IMR-90 (cell line): ENCODE data around the gene FAM174B. TPM values are rescaled to one million over a fixed set of nuclear protein-coding genes. Genes with fewer than 3 reads are reported as not detected.

ENCODE experiments used
- ATAC-seq: fragments of 200-7000 bp; cut with Tn5 transposase; 2 replicates; pipeline ENCODE4 v1.9.1; 2020; ENCODE audit warnings: low read depth, mild to moderate bottlenecking, moderate library complexity
- BruUV-seq: library from RNA; stranded (reverse); fragments of 400-500 nt; replicated peaks from 2 replicates; lab custom pipeline; 2021; lab: Mats Ljungman, UMichigan
- CTCF ChIA-PET: fragments of 300-600 bp; formaldehyde crosslinking; extraction: SDS; loops from one replicate; lab custom pipeline; 2021; ENCODE audit warnings: antibody characterized with exemption; lab: Yijun Ruan, JAX
- POLR2A ChIA-PET: fragments of 300-600 bp; sonication (Branson Sonifier 250); formaldehyde crosslinking; loops from one replicate; lab custom pipeline; 2022; ENCODE audit warnings: antibody characterized with exemption; ENCODE audit not compliant: unreplicated experiment; lab: Charles Lee
- DNase-seq: peaks from one replicate; pipeline ENCODE4 v3.0.0; 2013
- H2AFZ ChIP-seq: replicated peaks from 2 replicates; pipeline ENCODE3; 2013; ENCODE audit warnings: low read length, mild to moderate bottlenecking; ENCODE audit not compliant: poor library complexity
- H2AK5ac ChIP-seq: 2 replicates; pipeline ENCODE4 v1.6.1; 2013; ENCODE audit warnings: low read depth, low read length, inconsistent platforms
- H2AK9ac ChIP-seq: replicated peaks from 2 replicates; pipeline ENCODE3; 2013; ENCODE audit warnings: mild to moderate bottlenecking, low read depth, low read length, moderate library complexity; ENCODE audit not compliant: poor library complexity
- H2BK120ac ChIP-seq: 2 replicates; pipeline ENCODE4 v1.6.1; 2013; ENCODE audit warnings: low read depth, low read length, inconsistent platforms
- H2BK15ac ChIP-seq: 3 replicates; pipeline ENCODE4 v1.6.1; 2013; ENCODE audit warnings: low read depth, low read length, inconsistent platforms
- H2BK20ac ChIP-seq: 2 replicates; pipeline ENCODE4 v1.6.1; 2013; ENCODE audit warnings: low read depth, mild to moderate bottlenecking, inconsistent platforms, low read length, moderate library complexity
- H2BK5ac ChIP-seq: 2 replicates; pipeline ENCODE4 v1.6.1; 2013; ENCODE audit warnings: mild to moderate bottlenecking, low read depth, low read length, inconsistent platforms; ENCODE audit not compliant: poor library complexity, severe bottlenecking
- H3K14ac ChIP-seq: replicated peaks from 2 replicates; pipeline ENCODE4 v1.6.1; 2013; ENCODE audit warnings: low read depth, low read length, inconsistent platforms
- H3K18ac ChIP-seq: 2 replicates; pipeline ENCODE4 v1.6.1; 2013; ENCODE audit warnings: low read depth, low read length, control low read depth
- H3K23ac ChIP-seq: 2 replicates; pipeline ENCODE4 v1.6.1; 2013; ENCODE audit warnings: low read depth, low read length, inconsistent platforms
- H3K27ac ChIP-seq: 2 replicates; pipeline ENCODE4 v1.5.1; 2013; ENCODE audit warnings: mild to moderate bottlenecking, control low read depth, low read length; ENCODE audit not compliant: insufficient read depth
- H3K27me3 ChIP-seq: 2 replicates; pipeline ENCODE4 v1.6.1; 2013; ENCODE audit warnings: low read length; ENCODE audit not compliant: control insufficient read depth, insufficient read depth
- H3K36me3 ChIP-seq: 2 replicates; pipeline ENCODE4 v1.6.1; 2013; ENCODE audit warnings: low read length, mixed read lengths; ENCODE audit not compliant: control insufficient read depth, insufficient read depth
- H3K4ac ChIP-seq: 2 replicates; pipeline ENCODE4 v1.6.1; 2013; ENCODE audit warnings: low read depth, low read length, inconsistent platforms
- H3K4me1 ChIP-seq: 2 replicates; pipeline ENCODE4 v1.6.1; 2013; ENCODE audit warnings: low read length, mixed read lengths; ENCODE audit not compliant: control insufficient read depth, insufficient read depth
- H3K4me2 ChIP-seq: 2 replicates; pipeline ENCODE4 v1.6.1; 2013; ENCODE audit warnings: low read depth, mild to moderate bottlenecking, control low read depth, low read length, moderate library complexity
- H3K4me3 ChIP-seq: 2 replicates; pipeline ENCODE4 v1.5.1; 2013; ENCODE audit warnings: low read depth, mild to moderate bottlenecking, control low read depth, low read length, moderate library complexity; ENCODE audit not compliant: insufficient read depth
- H3K56ac ChIP-seq: 2 replicates; pipeline ENCODE4 v1.6.1; 2013; ENCODE audit warnings: low read length, inconsistent platforms; ENCODE audit not compliant: insufficient read depth; ENCODE audit errors: extremely low read depth
- H3K79me1 ChIP-seq, 2 experiments: 2 replicates each; pipeline ENCODE4 v1.6.1; 2013; ENCODE audit warnings: low read length in 2 of 2, inconsistent platforms in 1 of 2, low read depth in 1 of 2
- H3K9ac ChIP-seq: 2 replicates; pipeline ENCODE4 v1.6.1; 2013; ENCODE audit warnings: low read depth, low read length, control low read depth
- H3K9me1 ChIP-seq: 2 replicates; pipeline ENCODE4 v1.6.1; 2013; ENCODE audit warnings: low read length, inconsistent platforms; ENCODE audit not compliant: insufficient read depth
- H3K9me3 ChIP-seq: 2 replicates; pipeline ENCODE4 v1.6.1; 2013; ENCODE audit warnings: low read length; ENCODE audit not compliant: control insufficient read depth, insufficient read depth
- H4K20me1 ChIP-seq: 2 replicates; pipeline ENCODE4 v1.6.1; 2013; ENCODE audit warnings: low read length, inconsistent platforms; ENCODE audit not compliant: insufficient read depth
- H4K5ac ChIP-seq: 2 replicates; pipeline ENCODE4 v1.6.1; 2013; ENCODE audit warnings: mild to moderate bottlenecking, low read depth, low read length, control low read depth
- H4K8ac ChIP-seq, 2 experiments: 2 replicates each; pipeline ENCODE4 v1.6.1; 2013; ENCODE audit warnings: low read depth in 2 of 2, low read length in 2 of 2, control low read depth in 1 of 2, inconsistent platforms in 1 of 2
- H4K91ac ChIP-seq: 2 replicates; pipeline ENCODE4 v1.6.1; 2013; ENCODE audit warnings: low read depth, low read length, inconsistent platforms; ENCODE audit not compliant: insufficient read depth
- BHLHE40 ChIP-seq: fragments of 150-350 bp; IDR thresholded peaks from 2 replicates; pipeline ENCODE4 v1.6.1; 2016; ENCODE audit warnings: mild to moderate bottlenecking, low read depth, low read length
- CEBPB ChIP-seq: IDR thresholded peaks from 2 replicates; pipeline ENCODE4 v1.6.1; 2012; ENCODE audit warnings: low read depth, low read length, improper control_type of control experiment
- CHD1 ChIP-seq: IDR thresholded peaks from 2 replicates; pipeline ENCODE4 v1.6.1; 2012; ENCODE audit warnings: low read depth, low read length, improper control_type of control experiment
- MAZ ChIP-seq: IDR thresholded peaks from 2 replicates; pipeline ENCODE4 v1.6.1; 2012; ENCODE audit warnings: low read depth, mild to moderate bottlenecking, low read length, improper control_type of control experiment, moderate library complexity, borderline replicate concordance
- MXI1 ChIP-seq: IDR thresholded peaks from 2 replicates; pipeline ENCODE4 v1.6.1; 2012; ENCODE audit warnings: low read depth, mild to moderate bottlenecking, low read length, moderate library complexity, borderline replicate concordance
- RCOR1 ChIP-seq: IDR thresholded peaks from 2 replicates; pipeline ENCODE4 v1.6.1; 2012; ENCODE audit warnings: mild to moderate bottlenecking, low read length, improper control_type of control experiment; ENCODE audit not compliant: insufficient replicate concordance
- SMC3 ChIP-seq: fragments of 150-350 bp; IDR thresholded peaks from 2 replicates; pipeline ENCODE4 v1.6.1; 2016; ENCODE audit warnings: low read depth, mild to moderate bottlenecking, antibody characterized with exemption, low read length, moderate library complexity
- USF2 ChIP-seq: fragments of 150-350 bp; IDR thresholded peaks from 2 replicates; pipeline ENCODE4 v1.6.1; 2017; ENCODE audit warnings: mild to moderate bottlenecking, antibody characterized with exemption, low read length, low read depth
- WGBS, 2 experiments: methylation state at CpG; one replicate each; pipeline versions ENCODE4 v1.1.5 to v1.1.7; 2013; ENCODE audit warnings: missing lambda C conversion rate in 2 of 2; ENCODE audit not compliant: insufficient read length in 1 of 2; ENCODE audit errors: extremely low coverage in 2 of 2; 5-methylcytosine and 5-hydroxymethylcytosine counted together
- dilution Hi-C: fragments of 300-500 bp; cut with HindIII; formaldehyde crosslinking; loops from one replicate; pipeline ENCODE4 v1.14.3; 2018; ENCODE audit warnings: low sequenced_read_pairs; ENCODE audit not compliant: unreplicated experiment
- in situ Hi-C: fragments of 300-500 bp; cut with MboI; formaldehyde crosslinking; loops from 3 replicates; pipeline ENCODE4 v1.14.3; 2019; ENCODE audit warnings: low sequenced_read_pairs, inconsistent platforms, mixed read lengths
- intact Hi-C: fragments of 100-400 bp; cut with micrococcal nuclease; formaldehyde crosslinking; loops from 2 replicates; pipeline ENCODE4 v1.10.0; 2022
- polyA plus RNA-seq, 3 experiments: library from polyadenylated mRNA; depleted of rRNA; stranded (reverse); fragments of >200 nt; gene quantifications; 2 replicates each; pipeline ENCODE4 v1.2.3, GENCODE V29; 2012; ENCODE audit warnings: low replicate concordance in 1 of 3
- total RNA-seq: library from RNA; depleted of rRNA; stranded (reverse); fragments of >200 nt; gene quantifications from 2 replicates; pipeline ENCODE4 v1.2.3, GENCODE V29; 2012
- TF ChIP-seq, protein P1 (sequence below): fragments of 150-350 bp; IDR thresholded peaks from 2 replicates; pipeline ENCODE4 v1.6.1; 2016; ENCODE audit warnings: low read depth, mild to moderate bottlenecking, low read length, moderate library complexity, borderline replicate concordance

Gene FAM174B
- total and polyA plus RNA-seq, 2 of the 4 experiments (the other 2 are of a cell fraction), result 0.18 to 0.56 TPM

- Histone ChIP-seq H3K79me1 (no peaks in the 10 kb centered on the region), H3K9ac (no peak overlapping the region), H2BK5ac (no peak overlapping the region), H4K5ac (no peak overlapping the region), H3K23ac (no peak overlapping the region), H4K20me1 (no peaks in the 10 kb centered on the region), H4K91ac (no peak overlapping the region), H3K4me3 (no peak overlapping the region), H2AFZ (no peak overlapping the region), H3K9me3 (no peaks in the 10 kb centered on the region), H3K4me1 (peaks cover 2% of the 10 kb centered on the region; the same call in 1 of the 2 replicates), H3K27ac (no peak overlapping the region), H3K4ac (no peak overlapping the region), H3K9me1 (no peaks in the 10 kb centered on the region), H2BK20ac (no peak overlapping the region), H2AK5ac (no peak overlapping the region), H3K27me3 (peaks cover 14% of the 10 kb centered on the region), H3K14ac (no peak overlapping the region), H4K8ac (no peak overlapping the region), H3K18ac (no peak overlapping the region), H2BK120ac (no peak overlapping the region), H2BK15ac (no peak overlapping the region), H3K56ac (no peak overlapping the region), H2AK9ac (no peak overlapping the region), H3K4me2 (no peak overlapping the region), H3K36me3 (no peaks in the 10 kb centered on the region)
- DNase-seq (no peak), ATAC-seq (no peak)
- ChIA-PET POLR2A (no interaction called here), CTCF (no interaction called here)
- dilution Hi-C loops, result no loop called here
- TF ChIP-seq MAZ (no peak), SMC3 (no peak), MXI1 (no peak), USF2 (no peak), CHD1 (no peak), RCOR1 (no peak), CEBPB (no peak), BHLHE40 (no peak)
- TF ChIP-seq, protein P1, sequence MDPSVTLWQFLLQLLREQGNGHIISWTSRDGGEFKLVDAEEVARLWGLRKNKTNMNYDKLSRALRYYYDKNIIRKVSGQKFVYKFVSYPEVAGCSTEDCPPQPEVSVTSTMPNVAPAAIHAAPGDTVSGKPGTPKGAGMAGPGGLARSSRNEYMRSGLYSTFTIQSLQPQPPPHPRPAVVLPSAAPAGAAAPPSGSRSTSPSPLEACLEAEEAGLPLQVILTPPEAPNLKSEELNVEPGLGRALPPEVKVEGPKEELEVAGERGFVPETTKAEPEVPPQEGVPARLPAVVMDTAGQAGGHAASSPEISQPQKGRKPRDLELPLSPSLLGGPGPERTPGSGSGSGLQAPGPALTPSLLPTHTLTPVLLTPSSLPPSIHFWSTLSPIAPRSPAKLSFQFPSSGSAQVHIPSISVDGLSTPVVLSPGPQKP, result no peak
- intact Hi-C loops, result no loop called here
- in situ Hi-C loops, result no loop called here
- WGBS, 2 experiments, result no CpG with 5 or more reads among the region's 3 CpGs
- BruUV-seq, result no TSS peak
Observed at GRCh38 chr15:92671406-92671805, 15.8 kb upstream of the FAM174B start.
